ENCODE data around the gene MRC2.

Gene MRC2

DNA sequence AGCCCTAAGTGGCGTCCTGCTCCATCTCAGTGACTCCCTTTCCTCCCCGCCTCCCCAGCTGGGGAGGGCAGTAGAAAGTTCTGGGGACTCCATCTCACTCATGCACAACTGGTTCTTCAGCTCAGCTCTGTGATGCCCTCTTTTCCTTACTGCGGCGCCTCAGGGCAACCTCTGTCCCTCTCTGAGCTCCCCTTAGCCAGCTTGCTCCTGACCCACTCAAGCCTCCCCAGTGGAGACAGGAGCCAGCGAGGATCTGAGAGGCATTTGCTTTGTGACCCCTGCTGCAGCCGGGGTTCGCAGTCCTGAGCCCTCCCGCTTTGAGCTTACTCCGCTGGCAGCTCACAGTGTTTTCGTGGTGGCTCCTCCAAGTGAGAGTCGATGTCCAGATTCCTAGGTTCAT, 6.2 kb upstream of the MRC2 start:
- TF ChIP-seq, protein P1, sequence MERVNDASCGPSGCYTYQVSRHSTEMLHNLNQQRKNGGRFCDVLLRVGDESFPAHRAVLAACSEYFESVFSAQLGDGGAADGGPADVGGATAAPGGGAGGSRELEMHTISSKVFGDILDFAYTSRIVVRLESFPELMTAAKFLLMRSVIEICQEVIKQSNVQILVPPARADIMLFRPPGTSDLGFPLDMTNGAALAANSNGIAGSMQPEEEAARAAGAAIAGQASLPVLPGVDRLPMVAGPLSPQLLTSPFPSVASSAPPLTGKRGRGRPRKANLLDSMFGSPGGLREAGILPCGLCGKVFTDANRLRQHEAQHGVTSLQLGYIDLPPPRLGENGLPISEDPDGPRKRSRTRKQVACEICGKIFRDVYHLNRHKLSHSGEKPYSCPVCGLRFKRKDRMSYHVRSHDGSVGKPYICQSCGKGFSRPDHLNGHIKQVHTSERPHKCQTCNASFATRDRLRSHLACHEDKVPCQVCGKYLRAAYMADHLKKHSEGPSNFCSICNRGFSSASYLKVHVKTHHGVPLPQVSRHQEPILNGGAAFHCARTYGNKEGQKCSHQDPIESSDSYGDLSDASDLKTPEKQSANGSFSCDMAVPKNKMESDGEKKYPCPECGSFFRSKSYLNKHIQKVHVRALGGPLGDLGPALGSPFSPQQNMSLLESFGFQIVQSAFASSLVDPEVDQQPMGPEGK (CRISPR knock-in tag; IDR thresholded peaks at IDR 0.05; ENCODE audit: borderline replicate concordance): no peak
- TF ChIP-seq ZNF70 (CRISPR knock-in tag; IDR thresholded peaks at IDR 0.05): no peak
- TF ChIP-seq TOX (CRISPR knock-in tag; IDR thresholded peaks at IDR 0.05; ENCODE audit: borderline replicate concordance): no peak
- TF ChIP-seq ZNF565 (CRISPR knock-in tag; conservative IDR thresholded peaks at IDR 0.05; ENCODE audit: low read depth): no peak
- no peak for TF ChIP-seq ZFP3 (CRISPR knock-in tag; IDR thresholded peaks at IDR 0.05)
- no peak for TF ChIP-seq OSR1 (CRISPR knock-in tag; IDR thresholded peaks at IDR 0.05)
- no peak for TF ChIP-seq ZC3H10 (CRISPR knock-in tag; IDR thresholded peaks at IDR 0.05)
- TF ChIP-seq TCF4 (CRISPR knock-in tag; IDR thresholded peaks at IDR 0.05; ENCODE audit: borderline replicate concordance): no peak
- TF ChIP-seq ESRRG (CRISPR knock-in tag; IDR thresholded peaks at IDR 0.05): no peak
- TF ChIP-seq ISL1 (CRISPR knock-in tag; IDR thresholded peaks at IDR 0.05): no peak
- TF ChIP-seq, protein P2, sequence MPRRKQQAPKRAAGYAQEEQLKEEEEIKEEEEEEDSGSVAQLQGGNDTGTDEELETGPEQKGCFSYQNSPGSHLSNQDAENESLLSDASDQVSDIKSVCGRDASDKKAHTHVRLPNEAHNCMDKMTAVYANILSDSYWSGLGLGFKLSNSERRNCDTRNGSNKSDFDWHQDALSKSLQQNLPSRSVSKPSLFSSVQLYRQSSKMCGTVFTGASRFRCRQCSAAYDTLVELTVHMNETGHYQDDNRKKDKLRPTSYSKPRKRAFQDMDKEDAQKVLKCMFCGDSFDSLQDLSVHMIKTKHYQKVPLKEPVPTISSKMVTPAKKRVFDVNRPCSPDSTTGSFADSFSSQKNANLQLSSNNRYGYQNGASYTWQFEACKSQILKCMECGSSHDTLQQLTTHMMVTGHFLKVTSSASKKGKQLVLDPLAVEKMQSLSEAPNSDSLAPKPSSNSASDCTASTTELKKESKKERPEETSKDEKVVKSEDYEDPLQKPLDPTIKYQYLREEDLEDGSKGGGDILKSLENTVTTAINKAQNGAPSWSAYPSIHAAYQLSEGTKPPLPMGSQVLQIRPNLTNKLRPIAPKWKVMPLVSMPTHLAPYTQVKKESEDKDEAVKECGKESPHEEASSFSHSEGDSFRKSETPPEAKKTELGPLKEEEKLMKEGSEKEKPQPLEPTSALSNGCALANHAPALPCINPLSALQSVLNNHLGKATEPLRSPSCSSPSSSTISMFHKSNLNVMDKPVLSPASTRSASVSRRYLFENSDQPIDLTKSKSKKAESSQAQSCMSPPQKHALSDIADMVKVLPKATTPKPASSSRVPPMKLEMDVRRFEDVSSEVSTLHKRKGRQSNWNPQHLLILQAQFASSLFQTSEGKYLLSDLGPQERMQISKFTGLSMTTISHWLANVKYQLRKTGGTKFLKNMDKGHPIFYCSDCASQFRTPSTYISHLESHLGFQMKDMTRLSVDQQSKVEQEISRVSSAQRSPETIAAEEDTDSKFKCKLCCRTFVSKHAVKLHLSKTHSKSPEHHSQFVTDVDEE (CRISPR knock-in tag; IDR thresholded peaks at IDR 0.05): no peak
- no peak for TF ChIP-seq PPARA (CRISPR knock-in tag; IDR thresholded peaks at IDR 0.05; ENCODE audit: borderline replicate concordance)
- no peak for TF ChIP-seq ZNF8 (CRISPR knock-in tag; IDR thresholded peaks at IDR 0.05)
- TF ChIP-seq, protein P3, sequence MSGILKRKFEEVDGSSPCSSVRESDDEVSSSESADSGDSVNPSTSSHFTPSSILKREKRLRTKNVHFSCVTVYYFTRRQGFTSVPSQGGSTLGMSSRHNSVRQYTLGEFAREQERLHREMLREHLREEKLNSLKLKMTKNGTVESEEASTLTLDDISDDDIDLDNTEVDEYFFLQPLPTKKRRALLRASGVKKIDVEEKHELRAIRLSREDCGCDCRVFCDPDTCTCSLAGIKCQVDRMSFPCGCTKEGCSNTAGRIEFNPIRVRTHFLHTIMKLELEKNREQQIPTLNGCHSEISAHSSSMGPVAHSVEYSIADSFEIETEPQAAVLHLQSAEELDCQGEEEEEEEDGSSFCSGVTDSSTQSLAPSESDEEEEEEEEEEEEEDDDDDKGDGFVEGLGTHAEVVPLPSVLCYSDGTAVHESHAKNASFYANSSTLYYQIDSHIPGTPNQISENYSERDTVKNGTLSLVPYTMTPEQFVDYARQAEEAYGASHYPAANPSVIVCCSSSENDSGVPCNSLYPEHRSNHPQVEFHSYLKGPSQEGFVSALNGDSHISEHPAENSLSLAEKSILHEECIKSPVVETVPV (CRISPR knock-in tag; IDR thresholded peaks at IDR 0.05): no peak
- TF ChIP-seq, protein P4, sequence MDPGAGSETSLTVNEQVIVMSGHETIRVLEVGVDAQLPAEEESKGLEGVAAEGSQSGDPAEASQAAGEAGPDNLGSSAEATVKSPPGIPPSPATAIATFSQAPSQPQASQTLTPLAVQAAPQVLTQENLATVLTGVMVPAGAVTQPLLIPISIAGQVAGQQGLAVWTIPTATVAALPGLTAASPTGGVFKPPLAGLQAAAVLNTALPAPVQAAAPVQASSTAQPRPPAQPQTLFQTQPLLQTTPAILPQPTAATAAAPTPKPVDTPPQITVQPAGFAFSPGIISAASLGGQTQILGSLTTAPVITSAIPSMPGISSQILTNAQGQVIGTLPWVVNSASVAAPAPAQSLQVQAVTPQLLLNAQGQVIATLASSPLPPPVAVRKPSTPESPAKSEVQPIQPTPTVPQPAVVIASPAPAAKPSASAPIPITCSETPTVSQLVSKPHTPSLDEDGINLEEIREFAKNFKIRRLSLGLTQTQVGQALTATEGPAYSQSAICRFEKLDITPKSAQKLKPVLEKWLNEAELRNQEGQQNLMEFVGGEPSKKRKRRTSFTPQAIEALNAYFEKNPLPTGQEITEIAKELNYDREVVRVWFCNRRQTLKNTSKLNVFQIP (CRISPR knock-in tag; IDR thresholded peaks at IDR 0.05; ENCODE audit: borderline replicate concordance, low read depth): no peak
- no peak for TF ChIP-seq CSDC2 (CRISPR knock-in tag; IDR thresholded peaks at IDR 0.05)
- TF ChIP-seq GLIS3 (CRISPR knock-in tag; IDR thresholded peaks at IDR 0.05): no peak
- TF ChIP-seq, protein P5, sequence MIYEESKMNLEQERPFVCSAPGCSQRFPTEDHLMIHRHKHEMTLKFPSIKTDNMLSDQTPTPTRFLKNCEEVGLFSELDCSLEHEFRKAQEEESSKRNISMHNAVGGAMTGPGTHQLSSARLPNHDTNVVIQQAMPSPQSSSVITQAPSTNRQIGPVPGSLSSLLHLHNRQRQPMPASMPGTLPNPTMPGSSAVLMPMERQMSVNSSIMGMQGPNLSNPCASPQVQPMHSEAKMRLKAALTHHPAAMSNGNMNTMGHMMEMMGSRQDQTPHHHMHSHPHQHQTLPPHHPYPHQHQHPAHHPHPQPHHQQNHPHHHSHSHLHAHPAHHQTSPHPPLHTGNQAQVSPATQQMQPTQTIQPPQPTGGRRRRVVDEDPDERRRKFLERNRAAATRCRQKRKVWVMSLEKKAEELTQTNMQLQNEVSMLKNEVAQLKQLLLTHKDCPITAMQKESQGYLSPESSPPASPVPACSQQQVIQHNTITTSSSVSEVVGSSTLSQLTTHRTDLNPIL (CRISPR knock-in tag; IDR thresholded peaks at IDR 0.05; ENCODE audit: low read depth): no peak
- no peak for TF ChIP-seq BACH2 (CRISPR knock-in tag; IDR thresholded peaks at IDR 0.05; ENCODE audit: borderline replicate concordance)
- no peak for ATAC-seq

DNA sequence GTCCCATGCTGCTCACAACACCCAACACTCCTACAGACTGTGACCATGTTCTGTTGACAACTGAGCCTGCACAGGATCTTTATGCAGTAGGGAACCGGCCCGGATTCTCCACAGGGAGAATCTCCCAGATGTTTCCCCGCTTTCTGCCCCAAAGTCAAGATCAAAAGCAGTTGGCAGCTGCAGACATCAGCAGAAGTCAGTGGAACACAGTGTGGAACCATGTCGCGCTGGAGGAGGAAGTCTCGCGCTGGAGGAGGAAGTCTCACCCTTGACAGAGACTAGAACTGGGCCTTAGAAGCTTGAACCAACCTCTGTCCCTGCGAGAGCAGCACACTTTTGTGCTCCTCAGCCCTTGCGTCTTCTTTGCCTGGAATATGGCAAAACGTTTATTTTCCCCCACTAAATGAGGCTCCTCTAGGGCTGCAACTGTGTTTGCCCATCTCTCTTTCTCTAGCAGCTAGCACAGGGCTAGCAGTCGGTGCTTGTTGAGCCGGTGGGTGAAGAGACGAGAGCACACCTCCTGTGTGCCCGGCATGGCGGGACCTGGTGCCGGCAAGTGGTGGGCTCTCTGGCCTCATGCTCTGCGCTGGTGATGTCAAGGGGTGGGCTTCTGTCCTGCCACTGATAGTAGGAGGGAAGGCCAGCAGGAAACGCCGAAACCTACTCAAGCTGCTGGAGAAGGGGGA, 2.1 kb upstream of the MRC2 start:
- no peak for ATAC-seq
- no peak for TF ChIP-seq TOX (CRISPR knock-in tag; IDR thresholded peaks at IDR 0.05; ENCODE audit: borderline replicate concordance)
- TF ChIP-seq, protein P4 (CRISPR knock-in tag; IDR thresholded peaks at IDR 0.05; ENCODE audit: borderline replicate concordance, low read depth): no peak
- TF ChIP-seq ZNF565 (CRISPR knock-in tag; conservative IDR thresholded peaks at IDR 0.05; ENCODE audit: low read depth): no peak
- TF ChIP-seq, protein P1 (CRISPR knock-in tag; IDR thresholded peaks at IDR 0.05; ENCODE audit: borderline replicate concordance): no peak
- no peak for TF ChIP-seq ZC3H10 (CRISPR knock-in tag; IDR thresholded peaks at IDR 0.05)
- no peak for TF ChIP-seq ARNTL (CRISPR knock-in tag; IDR thresholded peaks at IDR 0.05; ENCODE audit: borderline replicate concordance, low read depth)
- TF ChIP-seq ZNF70 (CRISPR knock-in tag; IDR thresholded peaks at IDR 0.05): no peak
- no peak for TF ChIP-seq OSR1 (CRISPR knock-in tag; IDR thresholded peaks at IDR 0.05)
- TF ChIP-seq BACH2 (CRISPR knock-in tag; IDR thresholded peaks at IDR 0.05; ENCODE audit: borderline replicate concordance): no peak
- no peak for TF ChIP-seq SNAI2 (CRISPR knock-in tag; IDR thresholded peaks at IDR 0.05)
- no peak for TF ChIP-seq CSDC2 (CRISPR knock-in tag; IDR thresholded peaks at IDR 0.05)
- TF ChIP-seq ESRRG (CRISPR knock-in tag; IDR thresholded peaks at IDR 0.05): no peak
- TF ChIP-seq, protein P3 (CRISPR knock-in tag; IDR thresholded peaks at IDR 0.05): no peak
- no peak for TF ChIP-seq TCF4 (CRISPR knock-in tag; IDR thresholded peaks at IDR 0.05; ENCODE audit: borderline replicate concordance)
- no peak for TF ChIP-seq ZFP30 (CRISPR knock-in tag; IDR thresholded peaks at IDR 0.05)
- no peak for TF ChIP-seq ZNF8 (CRISPR knock-in tag; IDR thresholded peaks at IDR 0.05)
- TF ChIP-seq ZFP3 (CRISPR knock-in tag; IDR thresholded peaks at IDR 0.05): no peak
- no peak for TF ChIP-seq ISL1 (CRISPR knock-in tag; IDR thresholded peaks at IDR 0.05)

Measured in SK-N-SH treated with all-trans-retinoic acid at 6 μM for 48 hours (cell line).